ENCODE results near the gene ABHD8.

ABHD8 gene

GRCh38 chr19:17326595-17326966, 23.4 kb upstream of the ABHD8 start:
- H3K36me3 ChIP-seq: 0 out of 2 replicates have a peak, but pooled peaks cover 4% of the 10 kb centered on the region
- no peaks in the 10 kb centered on the region for H3K9me3 ChIP-seq
- TF ChIP-seq CTCF (IDR thresholded peaks at IDR 0.05; ENCODE audit: low read depth, low read length): no peak
- no peak overlapping the region for H3K4me3 ChIP-seq (ENCODE audit: low read depth, low read length)
- H3K27me3 ChIP-seq: no peaks in the 10 kb centered on the region
- no peaks in the 10 kb centered on the region for H3K4me1 ChIP-seq
- DNase-seq: no peak

GRCh38 chr19:17325881-17326594, 22.8 kb upstream of the ABHD8 start:
- no peak for DNase-seq
- 0 out of 2 replicates have a peak, but pooled peaks cover 8% of the 10 kb centered on the region for H3K36me3 ChIP-seq
- TF ChIP-seq CTCF (IDR thresholded peaks at IDR 0.05; ENCODE audit: low read depth, low read length): no peak
- H3K9me3 ChIP-seq: no peaks in the 10 kb centered on the region
- no peaks in the 10 kb centered on the region for H3K27me3 ChIP-seq
- H3K4me1 ChIP-seq: no peaks in the 10 kb centered on the region
- H3K4me3 ChIP-seq (ENCODE audit: low read depth, low read length): no peak overlapping the region

- no peak for TF ChIP-seq CTCF (IDR thresholded peaks at IDR 0.05; ENCODE audit: low read depth, low read length)
- no peaks in the 10 kb centered on the region for H3K4me1 ChIP-seq
Measured at GRCh38 chr19:17325133-17325532, 21.9 kb upstream of the ABHD8 start.

GRCh38 chr19:17324357-17325114, 21.3 kb upstream of the ABHD8 start:
- H3K4me1 ChIP-seq: no peaks in the 10 kb centered on the region
- H3K4me3 ChIP-seq (ENCODE audit: low read depth, low read length): no peak overlapping the region
- no peak for TF ChIP-seq CTCF (IDR thresholded peaks at IDR 0.05; ENCODE audit: low read depth, low read length)
- no peaks in the 10 kb centered on the region for H3K9me3 ChIP-seq
- no peaks in the 10 kb centered on the region for H3K27me3 ChIP-seq
- no peak for DNase-seq
- peaks cover 13% of the 10 kb centered on the region for H3K36me3 ChIP-seq

More at GRCh38 chr19:17325133-17325532, 21.9 kb upstream of the ABHD8 start:
- no peak overlapping the region for H3K4me3 ChIP-seq (ENCODE audit: low read depth, low read length)
- H3K9me3 ChIP-seq: no peaks in the 10 kb centered on the region
- H3K36me3 ChIP-seq: peaks cover 12% of the 10 kb centered on the region
- no peaks in the 10 kb centered on the region for H3K27me3 ChIP-seq
- no peak for DNase-seq

GRCh38 chr19:17323964-17324332, 20.7 kb upstream of the ABHD8 start:
- Histone ChIP-seq H3K27me3 (no peaks in the 10 kb centered on the region), H3K4me3 (ENCODE audit: low read depth, low read length) (peak overlapping the region; percentile 28; the same call in 1 of the 2 replicates), H3K4me1 (no peaks in the 10 kb centered on the region), H3K36me3 (peaks cover 18% of the 10 kb centered on the region), H3K9me3 (no peaks in the 10 kb centered on the region)
- no peak; the same call in 1 of the 2 replicates for TF ChIP-seq CTCF (IDR thresholded peaks at IDR 0.05; ENCODE audit: low read depth, low read length)
- no peak for DNase-seq
